Suprapubic skin (tissue), 4 donors: ENCODE measurements around the gene NSMCE1. TPM values are rescaled to one million over a fixed set of nuclear protein-coding genes. Genes with fewer than 3 reads are reported as not detected.
A peak's percentile ranks its signal among the peaks of the same experiment; 100 is the strongest.

ENCODE experiments used
- DNase-seq, 2 donors: peaks; one replicate each; pipeline ENCODE4 v3.0.0-alpha.2; 2019; ENCODE audit warnings: low spot score in 2 of 2
- H3K27ac ChIP-seq: fragments of 200-600 bp; sonication (generic); one replicate; pipeline ENCODE4 v1.5.1; 2019
- H3K27me3 ChIP-seq: fragments of 200-600 bp; sonication (generic); one replicate; pipeline ENCODE4 v1.5.1; 2019
- H3K36me3 ChIP-seq: fragments of 200-600 bp; sonication (generic); one replicate; pipeline ENCODE4 v1.5.1; 2019
- H3K4me1 ChIP-seq: fragments of 200-600 bp; sonication (generic); one replicate; pipeline ENCODE4 v1.5.1; 2019
- H3K4me3 ChIP-seq: fragments of 200-600 bp; sonication (generic); one replicate; pipeline ENCODE4 v1.5.1; 2019; ENCODE audit warnings: mild to moderate bottlenecking
- H3K9me3 ChIP-seq: fragments of 200-600 bp; sonication (generic); one replicate; pipeline ENCODE4 v1.5.1; 2019
- CTCF ChIP-seq, 2 donors: fragments of 200-600 bp in 1 of 2; fragments of 450-650 bp in 1 of 2; sonication (generic) in 1 of 2; IDR thresholded peaks; one replicate each; pipeline ENCODE4 v1.5.1; 2016 to 2019; ENCODE audit warnings: antibody characterized with exemption in 2 of 2, mild to moderate bottlenecking in 1 of 2, moderate library complexity in 1 of 2
- EP300 ChIP-seq: sonication (generic); formaldehyde crosslinking; IDR thresholded peaks from one replicate; pipeline ENCODE4 v1.6.1; 2017; ENCODE audit warnings: antibody characterized with exemption
- POLR2A ChIP-seq, 2 donors: fragments of 450-650 bp; IDR thresholded peaks; one replicate each; pipeline ENCODE4 v1.6.1; 2017; ENCODE audit warnings: antibody characterized with exemption in 2 of 2, mild to moderate bottlenecking in 2 of 2, moderate library complexity in 2 of 2
- POLR2AphosphoS5 ChIP-seq, 3 donors: sonication (generic); formaldehyde crosslinking; IDR thresholded peaks; one replicate each; pipeline ENCODE4 v1.6.1; 2017; ENCODE audit warnings: antibody characterized with exemption in 3 of 3
- WGBS: methylation state at CpG from one replicate; pipeline ENCODE4 v1.1.5; 2018; 5-methylcytosine and 5-hydroxymethylcytosine counted together
- total RNA-seq, 4 donors: library from RNA; depleted of rRNA; stranded (reverse); fragments of >200 nt; gene quantifications; one replicate each; pipeline ENCODE4 v1.1.0, GENCODE V29; 2016

NSMCE1 gene
- total RNA-seq, 4 donors from 2014 or later, result 23.0 to 32.2 (median 29.3) TPM

GRCh38 chr16:27223226-27223610 is 45.4 kb downstream of the NSMCE1 start:
- Histone ChIP-seq H3K4me3 (no peak overlapping the region), H3K27me3 (no peaks in the 10 kb centered on the region), H3K27ac (peak overlapping the region; percentile 79), H3K36me3 (peaks cover 5% of the 10 kb centered on the region), H3K4me1 (peaks cover 21% of the 10 kb centered on the region), H3K9me3 (no peaks in the 10 kb centered on the region)
- TF ChIP-seq EP300 (no peak), CTCF (IDR thresholded peaks at IDR 0.05) (no peak), POLR2AphosphoS5 (IDR thresholded peaks at IDR 0.05) (no peak), POLR2A (IDR thresholded peaks at IDR 0.05) (no peak)
- no peak for DNase-seq
- WGBS, result 64% methylated on average over 8 of the region's 8 CpGs

DNA sequence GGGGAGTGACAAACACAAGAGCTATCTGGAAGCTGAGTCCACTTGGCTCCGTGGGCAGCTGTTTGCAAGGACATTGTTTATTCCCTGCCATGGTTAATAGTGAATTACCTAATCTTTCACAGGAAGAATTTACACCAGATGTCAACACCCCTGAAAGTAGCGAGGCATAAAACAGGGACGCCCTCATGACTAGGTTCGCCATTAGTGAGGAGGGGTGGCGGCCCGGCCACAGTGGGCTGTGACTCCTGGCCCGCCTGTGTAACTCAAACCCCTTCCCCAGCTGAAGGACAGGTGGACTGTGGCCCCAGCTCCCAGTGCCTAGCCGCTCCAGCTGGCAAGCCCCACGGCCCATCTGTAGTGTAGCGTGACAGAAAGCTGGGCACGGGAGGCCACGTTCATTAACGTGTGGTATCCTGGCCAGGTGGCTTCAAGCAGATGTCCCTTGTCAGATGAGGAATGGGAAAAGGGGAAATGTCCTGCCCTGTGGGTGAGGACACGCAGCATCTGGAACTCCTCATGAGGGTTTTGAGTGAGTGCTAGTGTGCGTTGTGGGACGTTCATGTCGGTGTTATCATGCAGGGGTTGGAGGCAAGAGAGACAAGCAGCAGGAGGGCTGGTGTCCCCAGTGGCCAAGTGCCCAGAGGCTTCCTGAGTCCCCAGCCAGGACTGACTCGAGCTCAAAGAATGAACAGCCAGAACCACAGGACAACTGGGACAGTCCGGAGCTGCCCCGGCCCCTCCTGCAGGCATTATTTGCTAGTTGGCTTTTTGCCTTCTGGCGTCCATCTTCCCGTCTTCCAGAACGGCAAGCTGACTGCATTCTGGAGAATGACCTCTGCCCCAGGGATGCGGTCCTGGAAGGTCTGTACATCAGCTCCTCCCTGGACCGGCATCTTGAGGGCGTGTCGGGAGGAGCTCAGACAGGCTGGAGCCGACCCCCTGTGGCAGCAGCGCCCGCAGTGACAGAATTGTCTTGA is 46.0 kb downstream of the NSMCE1 start:
- Histone ChIP-seq H3K27ac (peak overlapping the region; percentile 79), H3K9me3 (no peaks in the 10 kb centered on the region), H3K36me3 (peaks cover 8% of the 10 kb centered on the region), H3K27me3 (no peaks in the 10 kb centered on the region), H3K4me1 (peaks cover 21% of the 10 kb centered on the region), H3K4me3 (no peak overlapping the region)
- DNase-seq, result peak in 1 of 2 donors; percentile 71
- WGBS, result 60% methylated on average over 14 of the region's 30 CpGs
- TF ChIP-seq POLR2AphosphoS5 (IDR thresholded peaks at IDR 0.05), result no peak
- TF ChIP-seq EP300, result no peak
- no peak for TF ChIP-seq POLR2A (IDR thresholded peaks at IDR 0.05)
- TF ChIP-seq CTCF (IDR thresholded peaks at IDR 0.05), result no peak

DNA sequence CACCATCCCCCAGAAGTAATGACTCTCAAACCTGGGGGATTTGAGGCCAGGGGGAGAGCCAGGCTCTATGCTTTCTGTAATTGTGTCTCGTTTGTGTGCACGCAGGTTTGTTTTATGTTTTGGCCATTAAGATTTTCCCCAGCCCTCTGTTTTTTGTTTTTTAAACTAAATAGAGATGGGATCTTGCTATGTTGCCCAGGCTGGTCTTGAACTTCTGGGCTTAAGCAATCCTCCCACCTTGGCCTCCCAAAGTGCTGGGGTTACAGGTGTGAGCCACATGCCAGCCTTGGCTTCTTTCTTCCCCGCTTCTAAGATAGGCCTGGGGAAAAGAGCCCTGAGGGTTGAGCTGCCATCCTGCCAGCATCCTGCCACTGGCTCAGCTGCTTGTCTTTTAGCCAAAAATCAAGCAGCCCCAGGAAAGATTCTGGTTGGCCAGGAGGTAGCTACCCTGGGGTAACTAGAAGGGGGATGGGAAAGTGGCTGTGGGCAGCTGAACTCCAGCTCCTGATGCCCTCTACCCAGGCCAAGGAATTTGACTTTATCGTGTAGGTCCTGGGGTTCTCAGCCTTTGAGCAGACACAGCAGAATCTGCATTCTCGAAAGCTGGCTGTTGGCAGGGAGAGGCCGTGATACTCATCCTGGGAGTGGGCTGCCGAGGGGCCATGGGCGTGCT is 46.9 kb downstream of the NSMCE1 start:
- WGBS, result 88% methylated on average over 4 of the region's 8 CpGs
- no peak for DNase-seq
- Histone ChIP-seq H3K4me1 (peaks cover 15% of the 10 kb centered on the region), H3K27ac (peak overlapping the region; percentile 79), H3K4me3 (no peak overlapping the region), H3K9me3 (no peaks in the 10 kb centered on the region), H3K27me3 (no peaks in the 10 kb centered on the region), H3K36me3 (peaks cover 8% of the 10 kb centered on the region)
- TF ChIP-seq POLR2AphosphoS5 (IDR thresholded peaks at IDR 0.05) (no peak), POLR2A (IDR thresholded peaks at IDR 0.05) (no peak), CTCF (IDR thresholded peaks at IDR 0.05) (no peak), EP300 (no peak)

- H3K9me3 ChIP-seq, result no peaks in the 10 kb centered on the region
- 77% methylated on average over 10 of the region's 16 CpGs for WGBS
- H3K27ac ChIP-seq, result no peak overlapping the region
- no peak for TF ChIP-seq POLR2A (IDR thresholded peaks at IDR 0.05)
- no peak for DNase-seq
- H3K27me3 ChIP-seq, result no peaks in the 10 kb centered on the region
- peaks cover 11% of the 10 kb centered on the region for H3K36me3 ChIP-seq
- H3K4me1 ChIP-seq, result peaks cover 9% of the 10 kb centered on the region
- H3K4me3 ChIP-seq, result no peak overlapping the region
Observed at GRCh38 chr16:27220991-27221390, 47.6 kb downstream of the NSMCE1 start.

GRCh38 chr16:27220527-27220926 is 48.0 kb downstream of the NSMCE1 start:
- Histone ChIP-seq H3K4me3 (no peak overlapping the region), H3K4me1 (peaks cover 6% of the 10 kb centered on the region), H3K27ac (no peak overlapping the region), H3K9me3 (no peaks in the 10 kb centered on the region), H3K27me3 (no peaks in the 10 kb centered on the region), H3K36me3 (peaks cover 15% of the 10 kb centered on the region)
- DNase-seq, result no peak
- WGBS, result 100% methylated on average over 2 of the region's 8 CpGs
- TF ChIP-seq EP300 (no peak), CTCF (IDR thresholded peaks at IDR 0.05) (no peak), POLR2A (IDR thresholded peaks at IDR 0.05) (no peak), POLR2AphosphoS5 (IDR thresholded peaks at IDR 0.05) (no peak)
